ENCODE results near the gene CCDC146.

DNA sequence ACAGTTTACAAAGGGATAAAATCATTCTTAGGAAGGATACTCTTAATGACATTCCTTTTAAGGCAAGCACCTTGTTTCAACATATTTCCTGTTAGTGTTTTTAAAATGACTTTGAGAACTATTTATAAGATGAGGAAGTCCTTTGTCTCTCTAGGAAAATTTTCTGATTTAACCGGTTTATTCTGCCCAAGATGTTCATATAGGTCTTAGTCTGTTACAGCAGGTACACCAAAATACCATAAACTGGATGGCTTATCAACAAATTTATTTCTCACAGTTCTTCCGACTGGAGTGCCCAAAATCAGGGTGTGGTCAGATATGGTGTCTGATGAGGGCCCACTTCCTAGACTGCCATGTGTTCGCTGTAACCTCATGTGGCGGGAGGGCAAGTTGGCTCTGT, 215.8 kb downstream of the CCDC146 start:
- TF ChIP-seq, protein P1, sequence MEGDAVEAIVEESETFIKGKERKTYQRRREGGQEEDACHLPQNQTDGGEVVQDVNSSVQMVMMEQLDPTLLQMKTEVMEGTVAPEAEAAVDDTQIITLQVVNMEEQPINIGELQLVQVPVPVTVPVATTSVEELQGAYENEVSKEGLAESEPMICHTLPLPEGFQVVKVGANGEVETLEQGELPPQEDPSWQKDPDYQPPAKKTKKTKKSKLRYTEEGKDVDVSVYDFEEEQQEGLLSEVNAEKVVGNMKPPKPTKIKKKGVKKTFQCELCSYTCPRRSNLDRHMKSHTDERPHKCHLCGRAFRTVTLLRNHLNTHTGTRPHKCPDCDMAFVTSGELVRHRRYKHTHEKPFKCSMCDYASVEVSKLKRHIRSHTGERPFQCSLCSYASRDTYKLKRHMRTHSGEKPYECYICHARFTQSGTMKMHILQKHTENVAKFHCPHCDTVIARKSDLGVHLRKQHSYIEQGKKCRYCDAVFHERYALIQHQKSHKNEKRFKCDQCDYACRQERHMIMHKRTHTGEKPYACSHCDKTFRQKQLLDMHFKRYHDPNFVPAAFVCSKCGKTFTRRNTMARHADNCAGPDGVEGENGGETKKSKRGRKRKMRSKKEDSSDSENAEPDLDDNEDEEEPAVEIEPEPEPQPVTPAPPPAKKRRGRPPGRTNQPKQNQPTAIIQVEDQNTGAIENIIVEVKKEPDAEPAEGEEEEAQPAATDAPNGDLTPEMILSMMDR (IDR thresholded peaks at IDR 0.05): no peak
- no peak for TF ChIP-seq POLR2A (IDR thresholded peaks at IDR 0.05)
